SK-N-SH treated with all-trans-retinoic acid at 6 μM for 48 hours (cell line): ENCODE measurements around the gene PCDHGA12.

Source experiments
- BACH2 ChIP-seq: fragments of 250-450 bp; sonication (Bioruptor Pico); IDR thresholded peaks from 2 replicates; pipeline ENCODE4 v1.9.0; 2021; ENCODE audit warnings: mild to moderate bottlenecking, borderline replicate concordance
- RARB ChIP-seq: fragments of 250-450 bp; sonication (Bioruptor Pico); IDR thresholded peaks from 2 replicates; pipeline ENCODE4 v1.8.0; 2021; ENCODE audit warnings: mild to moderate bottlenecking, moderate library complexity
- TCF4 ChIP-seq: fragments of 250-450 bp; sonication (Bioruptor Pico); IDR thresholded peaks from 2 replicates; pipeline ENCODE4 v1.8.0; 2021; ENCODE audit warnings: mild to moderate bottlenecking, moderate library complexity, borderline replicate concordance
- ZFP3 ChIP-seq: fragments of 250-450 bp; sonication (Bioruptor Pico); IDR thresholded peaks from 2 replicates; pipeline ENCODE4 v1.5.0; 2020; ENCODE audit warnings: mild to moderate bottlenecking, moderate library complexity
- ZFP30 ChIP-seq: fragments of 450-650 bp; formaldehyde crosslinking; IDR thresholded peaks from 2 replicates; pipeline ENCODE4 v1.5.0; 2022; ENCODE audit warnings: mild to moderate bottlenecking, moderate library complexity
- ZNF8 ChIP-seq: fragments of 450-650 bp; formaldehyde crosslinking; IDR thresholded peaks from 2 replicates; pipeline ENCODE4 v1.5.0; 2020; ENCODE audit warnings: mild to moderate bottlenecking, moderate library complexity
- TF ChIP-seq, protein P1 (sequence below): fragments of 250-450 bp; sonication (Bioruptor Pico); IDR thresholded peaks from 2 replicates; pipeline ENCODE4 v1.8.0; 2021; ENCODE audit warnings: low read depth, mild to moderate bottlenecking, moderate library complexity, borderline replicate concordance
- TF ChIP-seq, protein P2 (sequence below): fragments of 250-450 bp; sonication (Bioruptor Pico); IDR thresholded peaks from 2 replicates; pipeline ENCODE4 v1.5.1; 2020; ENCODE audit warnings: low read depth, mild to moderate bottlenecking, moderate library complexity
- TF ChIP-seq, protein P3 (sequence below): fragments of 250-450 bp; sonication (Bioruptor Pico); IDR thresholded peaks from 2 replicates; pipeline ENCODE4 v1.8.0; 2020; ENCODE audit warnings: mild to moderate bottlenecking, moderate library complexity, borderline replicate concordance
- TF ChIP-seq, protein P4 (sequence below): fragments of 250-450 bp; sonication (Bioruptor Pico); IDR thresholded peaks from 2 replicates; pipeline ENCODE4 v1.5.1; 2021; ENCODE audit warnings: mild to moderate bottlenecking, moderate library complexity

DNA sequence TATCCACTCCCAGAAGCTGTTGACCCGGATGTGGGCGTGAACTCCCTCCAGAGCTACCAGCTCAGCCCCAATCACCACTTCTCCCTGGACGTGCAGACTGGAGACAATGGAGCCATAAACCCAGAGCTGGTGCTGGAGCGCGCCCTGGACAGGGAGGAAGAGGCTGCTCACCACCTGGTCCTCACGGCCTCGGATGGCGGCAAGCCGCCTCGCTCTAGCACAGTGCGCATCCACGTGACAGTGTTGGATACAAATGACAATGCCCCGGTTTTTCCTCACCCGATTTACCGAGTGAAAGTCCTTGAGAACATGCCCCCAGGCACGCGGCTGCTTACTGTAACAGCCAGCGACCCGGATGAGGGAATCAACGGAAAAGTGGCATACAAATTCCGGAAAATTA, 37.0 kb upstream of the PCDHGA12 start:
- TF ChIP-seq, protein P1, sequence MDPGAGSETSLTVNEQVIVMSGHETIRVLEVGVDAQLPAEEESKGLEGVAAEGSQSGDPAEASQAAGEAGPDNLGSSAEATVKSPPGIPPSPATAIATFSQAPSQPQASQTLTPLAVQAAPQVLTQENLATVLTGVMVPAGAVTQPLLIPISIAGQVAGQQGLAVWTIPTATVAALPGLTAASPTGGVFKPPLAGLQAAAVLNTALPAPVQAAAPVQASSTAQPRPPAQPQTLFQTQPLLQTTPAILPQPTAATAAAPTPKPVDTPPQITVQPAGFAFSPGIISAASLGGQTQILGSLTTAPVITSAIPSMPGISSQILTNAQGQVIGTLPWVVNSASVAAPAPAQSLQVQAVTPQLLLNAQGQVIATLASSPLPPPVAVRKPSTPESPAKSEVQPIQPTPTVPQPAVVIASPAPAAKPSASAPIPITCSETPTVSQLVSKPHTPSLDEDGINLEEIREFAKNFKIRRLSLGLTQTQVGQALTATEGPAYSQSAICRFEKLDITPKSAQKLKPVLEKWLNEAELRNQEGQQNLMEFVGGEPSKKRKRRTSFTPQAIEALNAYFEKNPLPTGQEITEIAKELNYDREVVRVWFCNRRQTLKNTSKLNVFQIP (CRISPR knock-in tag), result no peak
- TF ChIP-seq RARB (no peak), BACH2 (CRISPR knock-in tag) (no peak), ZFP3 (no peak), TCF4 (CRISPR knock-in tag) (no peak), ZFP30 (CRISPR knock-in tag) (no peak), ZNF8 (CRISPR knock-in tag) (no peak)
- TF ChIP-seq, protein P2, sequence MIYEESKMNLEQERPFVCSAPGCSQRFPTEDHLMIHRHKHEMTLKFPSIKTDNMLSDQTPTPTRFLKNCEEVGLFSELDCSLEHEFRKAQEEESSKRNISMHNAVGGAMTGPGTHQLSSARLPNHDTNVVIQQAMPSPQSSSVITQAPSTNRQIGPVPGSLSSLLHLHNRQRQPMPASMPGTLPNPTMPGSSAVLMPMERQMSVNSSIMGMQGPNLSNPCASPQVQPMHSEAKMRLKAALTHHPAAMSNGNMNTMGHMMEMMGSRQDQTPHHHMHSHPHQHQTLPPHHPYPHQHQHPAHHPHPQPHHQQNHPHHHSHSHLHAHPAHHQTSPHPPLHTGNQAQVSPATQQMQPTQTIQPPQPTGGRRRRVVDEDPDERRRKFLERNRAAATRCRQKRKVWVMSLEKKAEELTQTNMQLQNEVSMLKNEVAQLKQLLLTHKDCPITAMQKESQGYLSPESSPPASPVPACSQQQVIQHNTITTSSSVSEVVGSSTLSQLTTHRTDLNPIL (CRISPR knock-in tag), result no peak
- TF ChIP-seq, protein P3, sequence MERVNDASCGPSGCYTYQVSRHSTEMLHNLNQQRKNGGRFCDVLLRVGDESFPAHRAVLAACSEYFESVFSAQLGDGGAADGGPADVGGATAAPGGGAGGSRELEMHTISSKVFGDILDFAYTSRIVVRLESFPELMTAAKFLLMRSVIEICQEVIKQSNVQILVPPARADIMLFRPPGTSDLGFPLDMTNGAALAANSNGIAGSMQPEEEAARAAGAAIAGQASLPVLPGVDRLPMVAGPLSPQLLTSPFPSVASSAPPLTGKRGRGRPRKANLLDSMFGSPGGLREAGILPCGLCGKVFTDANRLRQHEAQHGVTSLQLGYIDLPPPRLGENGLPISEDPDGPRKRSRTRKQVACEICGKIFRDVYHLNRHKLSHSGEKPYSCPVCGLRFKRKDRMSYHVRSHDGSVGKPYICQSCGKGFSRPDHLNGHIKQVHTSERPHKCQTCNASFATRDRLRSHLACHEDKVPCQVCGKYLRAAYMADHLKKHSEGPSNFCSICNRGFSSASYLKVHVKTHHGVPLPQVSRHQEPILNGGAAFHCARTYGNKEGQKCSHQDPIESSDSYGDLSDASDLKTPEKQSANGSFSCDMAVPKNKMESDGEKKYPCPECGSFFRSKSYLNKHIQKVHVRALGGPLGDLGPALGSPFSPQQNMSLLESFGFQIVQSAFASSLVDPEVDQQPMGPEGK (CRISPR knock-in tag), result no peak
- TF ChIP-seq, protein P4, sequence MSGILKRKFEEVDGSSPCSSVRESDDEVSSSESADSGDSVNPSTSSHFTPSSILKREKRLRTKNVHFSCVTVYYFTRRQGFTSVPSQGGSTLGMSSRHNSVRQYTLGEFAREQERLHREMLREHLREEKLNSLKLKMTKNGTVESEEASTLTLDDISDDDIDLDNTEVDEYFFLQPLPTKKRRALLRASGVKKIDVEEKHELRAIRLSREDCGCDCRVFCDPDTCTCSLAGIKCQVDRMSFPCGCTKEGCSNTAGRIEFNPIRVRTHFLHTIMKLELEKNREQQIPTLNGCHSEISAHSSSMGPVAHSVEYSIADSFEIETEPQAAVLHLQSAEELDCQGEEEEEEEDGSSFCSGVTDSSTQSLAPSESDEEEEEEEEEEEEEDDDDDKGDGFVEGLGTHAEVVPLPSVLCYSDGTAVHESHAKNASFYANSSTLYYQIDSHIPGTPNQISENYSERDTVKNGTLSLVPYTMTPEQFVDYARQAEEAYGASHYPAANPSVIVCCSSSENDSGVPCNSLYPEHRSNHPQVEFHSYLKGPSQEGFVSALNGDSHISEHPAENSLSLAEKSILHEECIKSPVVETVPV (CRISPR knock-in tag), result no peak
